ENCODE measurements around the gene RANBP9.

The RANBP9 gene

GRCh38 chr6:13671548-13672127 lies 40.0 kb downstream of the RANBP9 start:
- Histone ChIP-seq H3K18ac (ENCODE audit: low read length) (no peak overlapping the region), H3K79me1 (ENCODE audit: low read length) (peaks cover 8% of the 10 kb centered on the region), H4K8ac (ENCODE audit: low read depth, low read length) (no peak overlapping the region), H3K56ac (ENCODE audit: low read length) (no peak overlapping the region), H2BK5ac (ENCODE audit: low read length) (no peak overlapping the region), H4K5ac (ENCODE audit: low read length) (no peak overlapping the region), H3K27me3 (ENCODE audit: insufficient read depth, low read length, poor library complexity) (no peaks in the 10 kb centered on the region), H3K23ac (ENCODE audit: low read length) (no peak overlapping the region), H2BK15ac (replicated peaks; ENCODE audit: low read depth) (no peak overlapping the region), H2BK120ac (ENCODE audit: low read depth, low read length) (no peak overlapping the region), H3K36me3 (ENCODE audit: control insufficient read depth, insufficient read depth, low read length) (no peaks in the 10 kb centered on the region), H3K4me2 (ENCODE audit: low read length) (no peak overlapping the region), H3K4me1 (ENCODE audit: control insufficient read depth, low read depth, low read length) (no peaks in the 10 kb centered on the region), H3K4ac (ENCODE audit: low read depth, low read length) (no peak overlapping the region), H3K9ac (ENCODE audit: low read length) (no peak overlapping the region), H3K79me2 (ENCODE audit: control insufficient read depth, insufficient read depth, low read length) (peaks cover 26% of the 10 kb centered on the region), H3K4me3 (ENCODE audit: low read length) (no peak overlapping the region), H2AK5ac (ENCODE audit: low read length) (no peak overlapping the region), H3K27ac (ENCODE audit: low read depth, low read length) (no peak overlapping the region)
- WGBS (ENCODE audit: extremely low coverage, insufficient coverage, low lambda C conversion rate): no CpG with 5 or more reads among the region's 1 CpG
- no peak for DNase-seq

- H4K5ac ChIP-seq (ENCODE audit: low read length): no peak overlapping the region
Measured at GRCh38 chr6:13669476-13669875, 42.2 kb downstream of the RANBP9 start.

DNA sequence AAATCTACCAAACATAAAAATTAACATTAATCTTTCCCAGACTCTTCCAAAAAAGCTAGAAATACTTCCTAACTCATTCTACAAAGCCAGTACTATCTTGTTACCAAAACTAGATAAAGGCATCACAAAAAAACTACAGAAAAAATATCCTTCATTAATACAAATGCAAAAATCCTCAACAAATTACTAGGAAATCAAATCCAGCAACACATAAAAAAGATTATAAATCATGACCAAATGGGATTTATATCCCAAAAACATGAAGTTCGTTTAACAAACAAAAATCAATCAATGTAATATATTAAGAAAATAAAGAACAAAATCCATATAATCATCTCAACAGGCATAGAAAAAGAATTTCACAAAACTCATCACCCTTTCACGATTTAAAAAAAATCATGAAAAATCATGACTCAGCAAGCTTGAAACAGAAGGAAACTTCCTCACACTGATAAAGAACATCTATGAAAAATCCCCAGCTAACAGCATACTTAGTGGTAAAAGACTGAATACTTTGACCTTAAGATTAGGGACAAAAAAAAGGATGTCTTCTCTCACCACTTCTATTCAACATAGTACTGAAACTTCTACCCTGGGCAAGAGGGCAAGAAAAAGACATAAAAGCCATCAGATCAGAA lies 43.2 kb downstream of the RANBP9 start:
- Histone ChIP-seq H3K27ac (ENCODE audit: low read depth, low read length) (no peak overlapping the region), H3K4me3 (ENCODE audit: low read length) (no peak overlapping the region), H4K5ac (ENCODE audit: low read length) (no peak overlapping the region), H3K23ac (ENCODE audit: low read length) (no peak overlapping the region), H3K4me1 (ENCODE audit: control insufficient read depth, low read depth, low read length) (no peaks in the 10 kb centered on the region), H4K8ac (ENCODE audit: low read depth, low read length) (no peak overlapping the region), H2AK5ac (ENCODE audit: low read length) (no peak overlapping the region), H3K36me3 (ENCODE audit: control insufficient read depth, insufficient read depth, low read length) (no peaks in the 10 kb centered on the region), H3K79me1 (ENCODE audit: low read length) (peaks cover 6% of the 10 kb centered on the region), H2BK120ac (ENCODE audit: low read depth, low read length) (no peak overlapping the region), H2BK5ac (ENCODE audit: low read length) (no peak overlapping the region), H3K56ac (ENCODE audit: low read length) (no peak overlapping the region), H3K4ac (ENCODE audit: low read depth, low read length) (no peak overlapping the region), H2BK15ac (replicated peaks; ENCODE audit: low read depth) (no peak overlapping the region), H3K9ac (ENCODE audit: low read length) (no peak overlapping the region), H3K4me2 (ENCODE audit: low read length) (no peak overlapping the region), H3K18ac (ENCODE audit: low read length) (no peak overlapping the region), H3K27me3 (ENCODE audit: insufficient read depth, low read length, poor library complexity) (no peaks in the 10 kb centered on the region), H3K79me2 (ENCODE audit: control insufficient read depth, insufficient read depth, low read length) (peaks cover 20% of the 10 kb centered on the region)
- peak; percentile 15 for DNase-seq
- WGBS (ENCODE audit: extremely low coverage, insufficient coverage, low lambda C conversion rate): no CpG with 5 or more reads among the region's 2 CpGs

More at GRCh38 chr6:13669476-13669875, 42.2 kb downstream of the RANBP9 start:
- Histone ChIP-seq H3K4ac (ENCODE audit: low read depth, low read length) (no peak overlapping the region), H3K4me1 (ENCODE audit: control insufficient read depth, low read depth, low read length) (no peaks in the 10 kb centered on the region), H4K8ac (ENCODE audit: low read depth, low read length) (no peak overlapping the region), H3K36me3 (ENCODE audit: control insufficient read depth, insufficient read depth, low read length) (no peaks in the 10 kb centered on the region), H3K79me2 (ENCODE audit: control insufficient read depth, insufficient read depth, low read length) (peaks cover 22% of the 10 kb centered on the region), H3K4me2 (ENCODE audit: low read length) (no peak overlapping the region), H3K4me3 (ENCODE audit: low read length) (no peak overlapping the region), H3K23ac (ENCODE audit: low read length) (no peak overlapping the region), H3K9ac (ENCODE audit: low read length) (no peak overlapping the region), H2AK5ac (ENCODE audit: low read length) (no peak overlapping the region), H2BK15ac (replicated peaks; ENCODE audit: low read depth) (no peak overlapping the region), H3K79me1 (ENCODE audit: low read length) (peaks cover 8% of the 10 kb centered on the region), H2BK5ac (ENCODE audit: low read length) (no peak overlapping the region), H3K56ac (ENCODE audit: low read length) (no peak overlapping the region), H2BK120ac (ENCODE audit: low read depth, low read length) (no peak overlapping the region), H3K27ac (ENCODE audit: low read depth, low read length) (no peak overlapping the region), H3K18ac (ENCODE audit: low read length) (no peak overlapping the region), H3K27me3 (ENCODE audit: insufficient read depth, low read length, poor library complexity) (no peaks in the 10 kb centered on the region)
- WGBS (ENCODE audit: extremely low coverage, insufficient coverage, low lambda C conversion rate): no CpG with 5 or more reads among the region's 5 CpGs
- DNase-seq: peak; percentile 26

DNA sequence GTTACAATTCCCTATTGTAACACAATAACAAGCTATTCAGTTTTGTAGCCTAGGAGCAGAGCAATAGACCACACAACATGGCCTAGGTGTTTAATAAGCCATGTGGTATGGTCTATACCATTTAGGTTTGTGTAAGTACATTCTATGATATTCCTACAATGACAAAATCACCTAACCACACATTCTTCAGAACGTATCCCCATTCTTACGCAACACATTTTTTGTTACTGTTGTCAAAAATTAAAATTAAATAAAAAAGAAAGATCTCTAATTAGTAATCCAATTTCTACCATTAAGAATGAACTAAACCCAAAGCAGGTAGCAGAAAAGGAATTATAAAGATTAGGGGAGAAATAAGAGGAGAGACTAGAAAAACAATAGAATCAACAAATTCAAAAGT lies 44.0 kb downstream of the RANBP9 start:
- Histone ChIP-seq H3K4me2 (ENCODE audit: low read length) (no peak overlapping the region), H3K36me3 (ENCODE audit: control insufficient read depth, insufficient read depth, low read length) (no peaks in the 10 kb centered on the region), H3K27me3 (ENCODE audit: insufficient read depth, low read length, poor library complexity) (no peaks in the 10 kb centered on the region), H3K27ac (ENCODE audit: low read depth, low read length) (no peak overlapping the region), H2BK5ac (ENCODE audit: low read length) (no peak overlapping the region), H3K56ac (ENCODE audit: low read length) (no peak overlapping the region), H3K79me2 (ENCODE audit: control insufficient read depth, insufficient read depth, low read length) (peaks cover 20% of the 10 kb centered on the region), H3K79me1 (ENCODE audit: low read length) (peaks cover 6% of the 10 kb centered on the region), H3K4me1 (ENCODE audit: control insufficient read depth, low read depth, low read length) (no peaks in the 10 kb centered on the region), H3K18ac (ENCODE audit: low read length) (no peak overlapping the region), H2BK120ac (ENCODE audit: low read depth, low read length) (no peak overlapping the region), H2AK5ac (ENCODE audit: low read length) (no peak overlapping the region), H4K5ac (ENCODE audit: low read length) (no peak overlapping the region), H3K4ac (ENCODE audit: low read depth, low read length) (no peak overlapping the region), H3K4me3 (ENCODE audit: low read length) (no peak overlapping the region), H2BK15ac (replicated peaks; ENCODE audit: low read depth) (no peak overlapping the region), H3K23ac (ENCODE audit: low read length) (no peak overlapping the region), H3K9ac (ENCODE audit: low read length) (no peak overlapping the region), H4K8ac (ENCODE audit: low read depth, low read length) (no peak overlapping the region)
- 100% methylated on average over 2 of the region's 2 CpGs for WGBS (ENCODE audit: extremely low coverage, insufficient coverage, low lambda C conversion rate)
- DNase-seq: no peak

GRCh38 chr6:13666194-13667105 lies 45.2 kb downstream of the RANBP9 start:
- WGBS (ENCODE audit: extremely low coverage, insufficient coverage, low lambda C conversion rate): no CpG with 5 or more reads among the region's 8 CpGs
- H2AK5ac ChIP-seq (ENCODE audit: low read length): no peak overlapping the region
- no peaks in the 10 kb centered on the region for H3K36me3 ChIP-seq (ENCODE audit: control insufficient read depth, insufficient read depth, low read length)
- H3K27me3 ChIP-seq (ENCODE audit: insufficient read depth, low read length, poor library complexity): no peaks in the 10 kb centered on the region
- peaks cover 6% of the 10 kb centered on the region for H3K79me1 ChIP-seq (ENCODE audit: low read length)
- H3K4me1 ChIP-seq (ENCODE audit: control insufficient read depth, low read depth, low read length): no peaks in the 10 kb centered on the region
- DNase-seq: no peak
- H3K4me3 ChIP-seq (ENCODE audit: low read length): no peak overlapping the region
- H3K18ac ChIP-seq (ENCODE audit: low read length): no peak overlapping the region
- no peak overlapping the region for H3K9ac ChIP-seq (ENCODE audit: low read length)
- H3K4me2 ChIP-seq (ENCODE audit: low read length): no peak overlapping the region
- no peak overlapping the region for H2BK5ac ChIP-seq (ENCODE audit: low read length)
- H3K4ac ChIP-seq (ENCODE audit: low read depth, low read length): no peak overlapping the region
- H3K23ac ChIP-seq (ENCODE audit: low read length): no peak overlapping the region
- H2BK120ac ChIP-seq (ENCODE audit: low read depth, low read length): no peak overlapping the region
- H3K79me2 ChIP-seq (ENCODE audit: control insufficient read depth, insufficient read depth, low read length): peaks cover 18% of the 10 kb centered on the region
- no peak overlapping the region for H4K8ac ChIP-seq (ENCODE audit: low read depth, low read length)
- H2BK15ac ChIP-seq (replicated peaks; ENCODE audit: low read depth): no peak overlapping the region
- no peak overlapping the region for H3K56ac ChIP-seq (ENCODE audit: low read length)
- H3K27ac ChIP-seq (ENCODE audit: low read depth, low read length): no peak overlapping the region
- no peak overlapping the region for H4K5ac ChIP-seq (ENCODE audit: low read length)

All from mesendoderm (in vitro differentiated cells).